Ishikawa (cell line): ENCODE measurements around the gene DGCR8.

Experiments used
- CEBPB ChIP-seq: IDR thresholded peaks from 2 replicates; pipeline ENCODE4 v1.6.1; 2012
- CREB1 ChIP-seq: IDR thresholded peaks from 2 replicates; pipeline ENCODE4 v1.6.1; 2012; ENCODE audit warnings: low read depth
- EGR1 ChIP-seq: IDR thresholded peaks from 2 replicates; pipeline ENCODE4 v1.6.1; 2012
- EP300 ChIP-seq: IDR thresholded peaks from 2 replicates; pipeline ENCODE4 v1.6.1; 2012; ENCODE audit warnings: borderline replicate concordance
- FOXM1 ChIP-seq: IDR thresholded peaks from 2 replicates; pipeline ENCODE4 v1.6.1; 2012; ENCODE audit warnings: low read depth, borderline replicate concordance
- NFIC ChIP-seq: IDR thresholded peaks from 2 replicates; pipeline ENCODE4 v1.6.1; 2012
- RAD21 ChIP-seq: IDR thresholded peaks from 2 replicates; pipeline ENCODE4 v1.6.1; 2012; ENCODE audit warnings: low read depth
- REST ChIP-seq: IDR thresholded peaks from 2 replicates; pipeline ENCODE4 v1.6.1; 2012; ENCODE audit warnings: low read depth, mild to moderate bottlenecking
- TAF1 ChIP-seq: IDR thresholded peaks from 2 replicates; pipeline ENCODE4 v1.6.1; 2012; ENCODE audit warnings: low read depth, mild to moderate bottlenecking
- TCF12 ChIP-seq: IDR thresholded peaks from 2 replicates; pipeline ENCODE4 v1.6.1; 2012; ENCODE audit warnings: low read depth
- TEAD4 ChIP-seq: IDR thresholded peaks from 2 replicates; pipeline ENCODE4 v1.6.1; 2012
- YY1 ChIP-seq: IDR thresholded peaks from 2 replicates; pipeline ENCODE4 v1.6.1; 2012; ENCODE audit warnings: low read depth
- ZBTB7A ChIP-seq: IDR thresholded peaks from 2 replicates; pipeline ENCODE4 v1.6.1; 2012; ENCODE audit warnings: low read depth
- TF ChIP-seq, protein P1 (sequence below): IDR thresholded peaks from 2 replicates; pipeline ENCODE4 v1.6.1; 2012
- TF ChIP-seq, protein P2 (sequence below): IDR thresholded peaks from 2 replicates; pipeline ENCODE4 v1.6.1; 2012

DGCR8 gene

GRCh38 chr22:20135806-20136602 is 56.0 kb downstream of the DGCR8 start:
- TF ChIP-seq NFIC (no peak), REST (no peak), YY1 (no peak), FOXM1 (no peak), TEAD4 (no peak), CREB1 (no peak), ZBTB7A (no peak), CEBPB (no peak), RAD21 (no peak), TCF12 (no peak), EP300 (no peak), EGR1 (no peak)
- TF ChIP-seq, protein P1, sequence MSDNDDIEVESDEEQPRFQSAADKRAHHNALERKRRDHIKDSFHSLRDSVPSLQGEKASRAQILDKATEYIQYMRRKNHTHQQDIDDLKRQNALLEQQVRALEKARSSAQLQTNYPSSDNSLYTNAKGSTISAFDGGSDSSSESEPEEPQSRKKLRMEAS = no peak
- TF ChIP-seq, protein P2, sequence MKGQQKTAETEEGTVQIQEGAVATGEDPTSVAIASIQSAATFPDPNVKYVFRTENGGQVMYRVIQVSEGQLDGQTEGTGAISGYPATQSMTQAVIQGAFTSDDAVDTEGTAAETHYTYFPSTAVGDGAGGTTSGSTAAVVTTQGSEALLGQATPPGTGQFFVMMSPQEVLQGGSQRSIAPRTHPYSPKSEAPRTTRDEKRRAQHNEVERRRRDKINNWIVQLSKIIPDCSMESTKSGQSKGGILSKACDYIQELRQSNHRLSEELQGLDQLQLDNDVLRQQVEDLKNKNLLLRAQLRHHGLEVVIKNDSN = no peak

DNA sequence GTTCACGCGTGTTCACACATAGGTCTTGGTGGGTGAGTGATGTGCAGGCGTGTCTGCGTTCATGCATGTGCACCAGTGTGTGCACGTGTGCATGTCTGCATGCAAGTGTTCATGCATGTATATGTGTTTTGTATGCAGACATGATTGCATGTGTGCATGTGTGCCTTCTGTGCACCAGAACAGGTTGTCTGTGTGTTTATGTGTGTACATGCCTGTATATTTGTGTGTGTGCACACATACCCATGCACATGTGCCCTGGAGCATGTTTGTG is 56.5 kb downstream of the DGCR8 start:
- TF ChIP-seq, protein P1 = no peak
- no peak for TF ChIP-seq ZBTB7A
- TF ChIP-seq, protein P2 = no peak

- no peak for TF ChIP-seq ZBTB7A
- no peak for TF ChIP-seq TCF12
- TF ChIP-seq, protein P2 = no peak
- TF ChIP-seq TEAD4 = no peak
- no peak for TF ChIP-seq CEBPB
- no peak for TF ChIP-seq EGR1
- TF ChIP-seq FOXM1 = no peak
- no peak for TF ChIP-seq RAD21
- no peak for TF ChIP-seq YY1
- TF ChIP-seq REST = no peak
- TF ChIP-seq CREB1 = no peak
- TF ChIP-seq NFIC = no peak
- no peak for TF ChIP-seq EP300
- TF ChIP-seq TAF1 = no peak
- TF ChIP-seq, protein P1 = no peak
Observed at GRCh38 chr22:20137113-20137512, 57.1 kb downstream of the DGCR8 start.

DNA sequence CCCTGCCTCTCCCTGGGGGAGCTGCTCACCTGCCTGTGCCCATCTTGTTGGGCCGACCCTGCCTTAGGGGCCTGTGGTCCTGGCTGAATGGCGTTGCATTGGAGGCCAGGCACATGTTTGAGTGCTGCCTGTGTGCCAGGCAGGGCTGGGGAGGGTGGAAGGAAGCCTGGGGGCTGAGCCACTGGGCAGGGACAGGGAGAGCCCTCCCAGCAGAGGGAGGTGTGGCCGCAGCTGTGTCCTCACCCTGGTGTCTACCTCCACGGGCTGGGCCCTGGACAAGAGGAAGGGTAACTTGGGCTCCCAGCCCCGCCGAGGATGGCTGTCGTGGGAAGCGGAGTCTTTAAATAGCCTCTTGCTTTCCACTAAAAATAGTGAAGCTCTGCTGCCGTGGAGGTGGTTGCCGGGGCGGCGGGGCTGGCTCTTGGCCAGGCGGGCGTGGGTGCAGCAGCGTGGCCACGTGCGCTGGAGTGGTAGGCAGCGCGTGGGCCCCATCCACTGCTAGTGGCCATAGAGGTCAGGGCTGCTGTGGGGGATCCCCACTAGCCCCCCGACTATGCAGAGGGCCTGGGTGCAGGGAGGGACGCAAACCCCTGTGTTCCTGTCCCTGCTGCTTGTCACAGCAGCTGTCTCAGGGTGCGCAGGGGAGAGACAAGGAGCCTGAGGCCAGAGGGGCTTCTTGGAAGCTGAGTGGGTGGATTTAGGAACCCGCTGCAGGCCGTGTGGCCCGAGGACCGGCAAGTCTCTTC is 57.8 kb downstream of the DGCR8 start:
- TF ChIP-seq CREB1 (no peak), ZBTB7A (no peak), TCF12 (no peak), TEAD4 (no peak)
- TF ChIP-seq, protein P2 = no peak

- no peak for TF ChIP-seq TCF12
- TF ChIP-seq YY1 = no peak
Observed at GRCh38 chr22:20138417-20138738, 58.3 kb downstream of the DGCR8 start.
